NCI-H2196 (cell line): ENCODE results near the gene CT45A5.
"Not testable (repeated sequence)": the region's sequence is repeated elsewhere in the genome, so short reads cannot be mapped to it uniquely, and the experiment has no call there.

Experiments
- DNase-seq: peaks from one replicate; lab custom pipeline; 2025; ENCODE audit not compliant: unreplicated experiment; lab: John Stamatoyannopoulos, UW

CT45A5 gene, protein sequence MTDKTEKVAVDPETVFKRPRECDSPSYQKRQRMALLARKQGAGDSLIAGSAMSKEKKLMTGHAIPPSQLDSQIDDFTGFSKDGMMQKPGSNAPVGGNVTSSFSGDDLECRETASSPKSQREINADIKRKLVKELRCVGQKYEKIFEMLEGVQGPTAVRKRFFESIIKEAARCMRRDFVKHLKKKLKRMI

DNA sequence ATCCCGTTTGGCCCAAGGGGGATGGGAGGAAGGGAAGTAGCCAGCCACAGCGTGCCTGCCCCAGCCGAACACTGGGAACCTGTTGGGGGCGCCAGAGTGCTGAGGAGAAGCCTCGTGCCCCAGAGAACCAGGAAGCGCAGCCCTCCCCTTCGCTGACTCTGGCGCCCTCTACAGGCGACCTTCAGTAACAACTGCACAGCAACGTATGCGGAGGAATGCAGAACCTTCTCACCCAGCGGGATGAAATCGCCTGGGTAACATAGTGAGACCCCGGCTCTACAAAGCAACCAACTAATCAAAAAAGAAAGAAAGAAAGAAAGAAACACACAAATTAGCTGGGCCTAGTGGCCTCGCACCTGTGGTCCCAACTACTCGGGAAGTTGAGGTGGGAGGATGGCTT, at the start of gene CT45A5:
CT45A5 (minus strand) TSS at position 101 of the 400 bp plus-strand sequence. CDS start 3,774 bp downstream, outside the sequence.
- DNase-seq: not testable (repeated sequence)

DNA sequence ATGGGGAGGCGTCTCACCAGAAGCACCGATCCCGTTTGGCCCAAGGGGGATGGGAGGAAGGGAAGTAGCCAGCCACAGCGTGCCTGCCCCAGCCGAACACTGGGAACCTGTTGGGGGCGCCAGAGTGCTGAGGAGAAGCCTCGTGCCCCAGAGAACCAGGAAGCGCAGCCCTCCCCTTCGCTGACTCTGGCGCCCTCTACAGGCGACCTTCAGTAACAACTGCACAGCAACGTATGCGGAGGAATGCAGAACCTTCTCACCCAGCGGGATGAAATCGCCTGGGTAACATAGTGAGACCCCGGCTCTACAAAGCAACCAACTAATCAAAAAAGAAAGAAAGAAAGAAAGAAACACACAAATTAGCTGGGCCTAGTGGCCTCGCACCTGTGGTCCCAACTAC, 34.6 kb upstream of the CT45A5 start, which contains the start of gene CT45A2:
CT45A2 (minus strand) TSS at position 101 of the 400 bp plus-strand sequence. CDS start 3,747 bp downstream, outside the sequence.
- DNase-seq: not testable (repeated sequence)

DNA sequence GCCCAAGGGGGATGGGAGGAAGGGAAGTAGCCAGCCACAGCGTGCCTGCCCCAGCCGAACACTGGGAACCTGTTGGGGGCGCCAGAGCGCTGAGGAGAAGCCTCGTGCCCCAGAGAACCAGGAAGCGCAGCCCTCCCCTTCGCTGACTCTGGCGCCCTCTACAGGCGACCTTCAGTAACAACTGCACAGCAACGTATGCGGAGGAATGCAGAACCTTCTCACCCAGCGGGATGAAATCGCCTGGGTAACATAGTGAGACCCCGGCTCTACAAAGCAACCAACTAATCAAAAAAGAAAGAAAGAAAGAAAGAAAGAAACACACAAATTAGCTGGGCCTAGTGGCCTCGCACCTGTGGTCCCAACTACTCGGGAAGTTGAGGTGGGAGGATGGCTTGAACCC, 17.4 kb upstream of the CT45A5 start, which contains the start of gene CT45A6:
CT45A6 (minus strand) TSS at position 101 of the 400 bp plus-strand sequence. CDS start 3,794 bp downstream, outside the sequence.
- not testable (repeated sequence) for DNase-seq

DNA sequence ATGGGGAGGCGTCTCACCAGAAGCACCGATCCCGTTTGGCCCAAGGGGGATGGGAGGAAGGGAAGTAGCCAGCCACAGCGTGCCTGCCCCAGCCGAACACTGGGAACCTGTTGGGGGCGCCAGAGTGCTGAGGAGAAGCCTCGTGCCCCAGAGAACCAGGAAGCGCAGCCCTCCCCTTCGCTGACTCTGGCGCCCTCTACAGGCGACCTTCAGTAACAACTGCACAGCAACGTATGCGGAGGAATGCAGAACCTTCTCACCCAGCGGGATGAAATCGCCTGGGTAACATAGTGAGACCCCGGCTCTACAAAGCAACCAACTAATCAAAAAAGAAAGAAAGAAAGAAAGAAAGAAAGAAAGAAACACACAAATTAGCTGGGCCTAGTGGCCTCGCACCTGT, 17.2 kb downstream of the CT45A5 start, which contains the start of gene CT45A3:
CT45A3 (minus strand) TSS at position 101 of the 400 bp plus-strand sequence. CDS start 3,747 bp downstream, outside the sequence.
- DNase-seq: not testable (repeated sequence)

DNA sequence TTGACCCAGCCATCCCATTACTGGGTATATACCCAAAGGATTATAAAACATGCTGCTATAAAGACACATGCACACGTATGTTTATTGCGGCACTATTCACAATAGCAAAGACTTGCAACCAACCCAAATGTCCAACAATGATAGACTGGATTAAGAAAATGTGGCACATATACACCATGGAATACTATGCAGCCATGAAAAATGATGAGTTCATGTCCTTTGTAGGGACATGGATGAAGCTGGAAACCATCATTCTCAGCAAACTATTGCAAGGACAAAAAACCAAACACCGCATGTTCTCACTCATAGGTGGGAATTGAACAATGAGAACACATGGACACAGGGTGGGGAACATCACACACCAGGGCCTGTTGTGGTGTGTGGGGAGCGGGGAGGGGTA, 40.6 kb downstream of the CT45A5 start:
- DNase-seq: not testable (repeated sequence)

DNA sequence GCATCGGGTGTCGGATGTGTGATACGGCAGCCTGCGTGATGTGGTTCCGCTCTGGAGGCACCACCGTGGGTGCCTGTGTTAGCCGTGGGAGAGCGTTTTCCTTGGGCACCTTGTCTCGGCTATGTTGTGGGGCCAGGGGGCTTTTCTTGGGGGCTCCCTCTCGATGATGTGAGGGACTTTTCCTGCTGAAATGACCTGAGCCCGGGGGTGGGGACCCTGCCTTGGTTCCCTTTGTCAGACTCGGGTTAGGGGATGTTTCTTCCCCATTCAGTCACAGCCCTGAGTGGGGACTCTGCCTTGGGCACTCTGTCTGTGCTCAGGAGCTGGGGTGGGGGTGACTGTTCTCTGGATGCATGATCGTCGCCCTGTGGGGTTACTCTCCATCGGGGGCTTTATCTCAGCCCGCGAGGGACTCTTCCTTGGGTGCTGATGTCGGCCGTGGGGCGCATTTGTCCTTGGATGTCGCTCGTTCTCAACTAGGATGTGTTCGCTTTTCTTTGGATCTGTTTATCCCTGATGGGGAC, 44.0 kb downstream of the CT45A5 start:
- DNase-seq: no peak

DNA sequence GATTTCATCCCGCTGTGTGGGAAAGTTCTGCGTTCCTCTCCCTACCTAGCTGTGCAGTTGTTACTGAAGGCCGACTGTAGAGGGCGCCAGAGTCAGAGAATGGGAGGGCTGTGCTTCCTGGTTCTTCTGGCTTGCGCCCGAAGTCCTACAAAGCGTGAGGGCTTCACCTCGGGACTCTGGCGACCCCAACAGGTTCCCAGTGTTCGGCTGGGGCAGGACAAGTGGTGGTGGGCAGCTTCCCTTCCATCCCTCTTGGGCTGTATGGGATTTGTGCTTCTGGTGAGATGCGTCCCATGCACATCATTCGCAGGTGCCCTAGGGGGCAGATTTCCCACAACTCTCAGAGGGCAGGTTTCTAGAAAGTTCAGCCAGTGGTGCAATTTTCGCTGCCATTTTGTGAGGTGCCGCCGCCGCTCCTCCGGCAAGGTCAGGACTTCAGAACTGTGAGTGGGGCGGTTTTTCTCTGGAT, 44.6 kb downstream of the CT45A5 start:
- no peak for DNase-seq

DNA sequence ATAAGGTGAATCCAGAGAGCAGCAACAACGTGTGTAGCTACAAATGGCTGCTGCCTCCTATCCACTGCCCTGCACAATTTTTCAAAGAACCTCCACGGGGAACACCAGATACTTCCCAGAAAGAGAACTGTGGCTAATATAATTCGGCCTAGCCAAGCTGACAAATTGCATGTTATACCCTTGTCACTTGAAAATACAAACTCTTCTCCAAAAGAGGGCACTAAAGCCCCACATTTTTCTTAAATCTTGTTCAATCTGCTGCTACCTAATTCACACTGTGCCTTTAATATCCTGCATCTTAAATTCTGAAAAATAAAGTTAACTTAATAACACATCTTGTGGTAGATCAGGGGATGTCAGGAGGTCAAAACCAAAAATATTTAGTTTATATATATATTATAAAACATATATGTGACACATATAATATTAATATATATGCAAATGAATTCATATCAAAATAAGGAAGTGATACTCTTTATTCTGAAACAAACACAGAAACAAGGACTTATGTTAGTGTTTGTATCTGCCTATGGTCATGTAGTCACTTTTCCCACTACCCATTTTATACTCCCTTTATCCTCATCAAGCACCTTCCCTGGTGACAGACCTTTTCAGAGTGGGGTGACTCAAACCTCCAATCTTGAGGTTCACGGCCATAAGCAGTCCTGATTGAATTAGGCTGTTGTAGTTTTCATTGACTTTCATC, 47.8 kb downstream of the CT45A5 start:
- no peak for DNase-seq

DNA sequence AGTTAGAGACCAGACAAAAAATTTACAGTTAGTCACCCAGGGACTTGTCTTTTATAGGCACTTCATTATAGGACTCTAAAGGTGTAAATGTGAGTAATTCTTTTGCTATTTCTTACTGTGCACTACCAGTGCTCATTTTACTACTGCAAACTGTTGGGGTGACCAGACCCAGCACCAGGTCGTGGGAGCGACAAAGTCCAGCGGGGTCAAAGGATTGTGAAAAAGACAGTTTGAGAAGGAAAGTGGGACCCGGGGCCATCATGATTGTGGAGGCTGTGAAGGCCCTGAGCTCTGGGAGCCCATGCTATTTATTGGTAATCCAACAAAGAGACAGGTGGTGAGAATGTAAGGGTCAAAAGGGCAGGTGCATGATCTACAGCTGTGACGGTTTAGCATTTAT, 50.6 kb downstream of the CT45A5 start:
- not testable (repeated sequence) for DNase-seq
